GM12891 (cell line): ENCODE results near the gene CD300LF.

Experiments used
- POLR2A ChIP-seq: IDR thresholded peaks from 2 replicates; pipeline ENCODE4 v1.6.1; 2011; ENCODE audit warnings: low read depth, low read length, control low read depth
- SPI1 ChIP-seq: IDR thresholded peaks from 2 replicates; pipeline ENCODE4 v1.6.1; 2011; ENCODE audit warnings: low read depth, low read length, control low read depth
- TAF1 ChIP-seq: IDR thresholded peaks from 2 replicates; pipeline ENCODE4 v1.6.1; 2011; ENCODE audit warnings: low read depth, low read length, control low read depth

DNA sequence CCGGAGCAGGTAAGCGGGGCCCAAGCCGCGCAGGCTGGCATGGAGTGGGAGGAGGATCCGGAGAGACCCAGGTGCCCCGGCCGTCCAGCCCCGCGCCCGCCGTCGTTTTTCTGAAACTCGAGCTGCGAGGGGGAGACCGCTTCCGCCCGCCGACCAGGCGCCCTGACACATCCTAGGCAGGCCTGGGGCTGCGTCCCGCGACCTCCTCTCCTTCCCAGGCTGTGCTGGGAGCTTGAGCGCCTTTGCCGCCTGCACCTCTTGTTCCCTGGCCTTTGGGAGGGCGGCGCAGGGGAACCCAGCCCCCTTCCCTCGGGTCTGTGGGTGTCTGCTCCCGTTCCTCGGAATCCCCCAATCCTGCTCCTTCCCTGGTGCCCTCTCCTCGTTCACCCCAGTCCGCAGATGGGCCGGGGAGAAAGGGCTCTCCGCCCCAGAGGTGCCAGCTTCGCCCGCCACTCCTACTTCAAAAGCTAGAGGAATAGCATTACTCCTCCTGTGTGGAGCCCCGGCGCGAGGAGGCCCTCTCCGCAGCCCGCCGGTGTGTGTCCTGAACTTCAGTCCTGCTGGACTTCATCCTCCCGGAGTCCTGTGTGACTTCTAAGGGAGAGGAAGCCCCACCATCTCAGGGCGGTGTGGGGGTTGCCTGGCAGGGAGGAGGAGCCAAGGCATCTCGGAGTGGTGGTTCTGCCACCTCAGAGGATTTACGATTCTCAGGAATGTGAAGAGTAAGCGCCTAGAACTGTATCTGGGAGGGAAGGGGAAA, 36.7 kb upstream of the CD300LF start:
- TF ChIP-seq POLR2A (no peak), TAF1 (no peak), SPI1 (no peak)
